Astrocyte (in vitro differentiated cells and primary cell): ENCODE measurements around the gene TRIM73.
"Not testable (repeated sequence)": the region's sequence is repeated elsewhere in the genome, so short reads cannot be mapped to it uniquely, and the experiment has no call there.

ENCODE experiments used
- EZH2 ChIP-seq: IDR thresholded peaks from 2 replicates; pipeline ENCODE4 v1.6.1; 2012; ENCODE audit warnings: mild to moderate bottlenecking, low read length, inconsistent platforms; ENCODE audit not compliant: insufficient read depth
- TF ChIP-seq, protein P1 (sequence below): IDR thresholded peaks from 2 replicates; pipeline ENCODE4 v1.5.1; 2011; ENCODE audit warnings: low read depth, mild to moderate bottlenecking, inconsistent platforms, low read length, moderate library complexity; ENCODE audit not compliant: insufficient read depth

DNA sequence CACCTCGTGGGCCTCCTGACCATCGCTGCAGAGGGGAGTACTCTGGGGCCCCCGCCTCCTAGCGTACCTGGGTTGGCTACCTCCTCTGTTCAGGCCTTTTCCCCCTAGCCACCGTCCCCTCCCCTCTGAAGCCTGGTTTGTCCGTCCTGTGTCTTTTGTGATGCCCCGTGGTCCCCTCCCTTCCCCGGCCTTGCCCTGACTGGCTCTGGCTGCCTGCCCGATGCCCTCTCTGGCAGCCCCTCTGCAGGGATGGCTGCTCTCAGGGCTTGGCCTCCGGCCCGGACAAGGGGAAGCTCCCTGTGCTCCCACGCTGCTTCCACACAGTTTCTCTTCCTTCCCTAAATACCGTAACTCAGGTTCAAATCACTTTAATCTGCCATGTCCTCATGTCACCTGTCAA lies 24.3 kb downstream of the TRIM73 start:
- TF ChIP-seq, protein P1, sequence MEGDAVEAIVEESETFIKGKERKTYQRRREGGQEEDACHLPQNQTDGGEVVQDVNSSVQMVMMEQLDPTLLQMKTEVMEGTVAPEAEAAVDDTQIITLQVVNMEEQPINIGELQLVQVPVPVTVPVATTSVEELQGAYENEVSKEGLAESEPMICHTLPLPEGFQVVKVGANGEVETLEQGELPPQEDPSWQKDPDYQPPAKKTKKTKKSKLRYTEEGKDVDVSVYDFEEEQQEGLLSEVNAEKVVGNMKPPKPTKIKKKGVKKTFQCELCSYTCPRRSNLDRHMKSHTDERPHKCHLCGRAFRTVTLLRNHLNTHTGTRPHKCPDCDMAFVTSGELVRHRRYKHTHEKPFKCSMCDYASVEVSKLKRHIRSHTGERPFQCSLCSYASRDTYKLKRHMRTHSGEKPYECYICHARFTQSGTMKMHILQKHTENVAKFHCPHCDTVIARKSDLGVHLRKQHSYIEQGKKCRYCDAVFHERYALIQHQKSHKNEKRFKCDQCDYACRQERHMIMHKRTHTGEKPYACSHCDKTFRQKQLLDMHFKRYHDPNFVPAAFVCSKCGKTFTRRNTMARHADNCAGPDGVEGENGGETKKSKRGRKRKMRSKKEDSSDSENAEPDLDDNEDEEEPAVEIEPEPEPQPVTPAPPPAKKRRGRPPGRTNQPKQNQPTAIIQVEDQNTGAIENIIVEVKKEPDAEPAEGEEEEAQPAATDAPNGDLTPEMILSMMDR = not testable (repeated sequence)
- not testable (repeated sequence) for TF ChIP-seq EZH2
